Osteoblast (primary cell): ENCODE results near the gene CDC16. TPM values are rescaled to one million over a fixed set of nuclear protein-coding genes. Genes with fewer than 3 reads are reported as not detected.
"Not testable (repeated sequence)": the region's sequence is repeated elsewhere in the genome, so short reads cannot be mapped to it uniquely, and the experiment has no call there.

Experiments
- DNase-seq: peaks from one replicate; pipeline ENCODE4 v3.0.0; 2011; ENCODE audit warnings: low spot score, mixed read lengths; ENCODE audit not compliant: insufficient read length; ENCODE audit errors: missing footprints
- H2AFZ ChIP-seq: 2 replicates; pipeline ENCODE4 v1.6.0; 2011; ENCODE audit warnings: mild to moderate bottlenecking, low read length
- H3K27ac ChIP-seq: 2 replicates; pipeline ENCODE4 v1.5.1; 2011; ENCODE audit warnings: mild to moderate bottlenecking, low read depth, low read length, moderate library complexity
- H3K27me3 ChIP-seq: 2 replicates; pipeline ENCODE4 v1.6.0; 2012; ENCODE audit warnings: mild to moderate bottlenecking, control low read depth, inconsistent platforms, low read length, moderate library complexity; ENCODE audit not compliant: insufficient read depth
- H3K36me3 ChIP-seq: 2 replicates; pipeline ENCODE4 v1.5.1; 2011; ENCODE audit warnings: mild to moderate bottlenecking, low read length, control low read depth, moderate library complexity; ENCODE audit not compliant: insufficient read depth
- H3K4me1 ChIP-seq: 2 replicates; pipeline ENCODE4 v1.5.1; 2011; ENCODE audit warnings: mild to moderate bottlenecking, low read length, control low read depth, moderate library complexity; ENCODE audit not compliant: insufficient read depth
- H3K4me2 ChIP-seq: 2 replicates; pipeline ENCODE4 v1.6.0; 2011; ENCODE audit warnings: mild to moderate bottlenecking, low read length; ENCODE audit not compliant: insufficient read depth
- H3K4me3 ChIP-seq: fragments of 200-600 bp; sonication (generic); 3 replicates; pipeline ENCODE4 v1.5.1; 2012; ENCODE audit warnings: mild to moderate bottlenecking, low read length, inconsistent platforms; ENCODE audit not compliant: insufficient read depth
- H3K79me2 ChIP-seq: 2 replicates; pipeline ENCODE4 v1.6.0; 2012; ENCODE audit warnings: mild to moderate bottlenecking, low read length, control low read depth, inconsistent platforms; ENCODE audit not compliant: insufficient read depth
- H3K9me3 ChIP-seq: 2 replicates; pipeline ENCODE4 v1.5.1; 2011; ENCODE audit warnings: low read depth, low read length, control low read depth
- H4K20me1 ChIP-seq: 2 replicates; pipeline ENCODE4 v1.6.0; 2012; ENCODE audit warnings: mild to moderate bottlenecking, low read length, control low read depth; ENCODE audit not compliant: insufficient read depth
- CTCF ChIP-seq: IDR thresholded peaks from 2 replicates; pipeline ENCODE4 v1.5.1; 2011; ENCODE audit warnings: mild to moderate bottlenecking, low read depth, low read length, moderate library complexity; ENCODE audit errors: extremely low read depth
- total RNA-seq: library from RNA; depleted of rRNA; stranded (reverse); fragments of >200 nt; gene quantifications from 2 replicates; pipeline ENCODE4 v1.2.3, GENCODE V29; 2012

CDC16 gene
- total RNA-seq, 1 donor = 82.2 TPM

- no peak for DNase-seq
- no peaks in the 10 kb centered on the region for H3K36me3 ChIP-seq
- H3K79me2 ChIP-seq = no peaks in the 10 kb centered on the region
- peaks cover 3% of the 10 kb centered on the region for H3K4me1 ChIP-seq
- no peak overlapping the region for H2AFZ ChIP-seq
- peaks cover 35% of the 10 kb centered on the region for H3K27me3 ChIP-seq
- no peak overlapping the region for H3K4me3 ChIP-seq
- H3K27ac ChIP-seq = no peak overlapping the region
- H3K9me3 ChIP-seq = no peaks in the 10 kb centered on the region
- H3K4me2 ChIP-seq = no peak overlapping the region
- no peaks in the 10 kb centered on the region for H4K20me1 ChIP-seq
- TF ChIP-seq CTCF = no peak
Measured at GRCh38 chr13:114198556-114198955, 36.1 kb upstream of the CDC16 start.

- not testable (repeated sequence) for H3K36me3 ChIP-seq, H3K4me1 ChIP-seq, H2AFZ ChIP-seq, H4K20me1 ChIP-seq, H3K4me3 ChIP-seq, H3K27ac ChIP-seq, H3K9me3 ChIP-seq, H3K79me2 ChIP-seq, DNase-seq, H3K4me2 ChIP-seq
- H3K27me3 ChIP-seq = peaks cover 38% of the 10 kb centered on the region
Measured at GRCh38 chr13:114199526-114199925, 35.2 kb upstream of the CDC16 start.

- peak overlapping the region; percentile 63 for H3K4me2 ChIP-seq
- no peak for TF ChIP-seq CTCF
- no peaks in the 10 kb centered on the region for H3K36me3 ChIP-seq
- H4K20me1 ChIP-seq = no peaks in the 10 kb centered on the region
- no peaks in the 10 kb centered on the region for H3K79me2 ChIP-seq
- peaks cover 3% of the 10 kb centered on the region for H3K4me1 ChIP-seq
- DNase-seq = no peak
- no peaks in the 10 kb centered on the region for H3K9me3 ChIP-seq
- peaks cover 40% of the 10 kb centered on the region for H3K27me3 ChIP-seq
- H3K27ac ChIP-seq = no peak overlapping the region
- peak overlapping the region; percentile 45 for H3K4me3 ChIP-seq
- H2AFZ ChIP-seq = peak overlapping the region; percentile 68
Measured at GRCh38 chr13:114199954-114200353, 34.7 kb upstream of the CDC16 start.

- no peak for DNase-seq
- Histone ChIP-seq H3K36me3 (no peaks in the 10 kb centered on the region), H3K27me3 (peaks cover 40% of the 10 kb centered on the region), H3K79me2 (no peaks in the 10 kb centered on the region), H2AFZ (peak overlapping the region; percentile 68), H3K27ac (no peak overlapping the region), H3K4me2 (peak overlapping the region; percentile 63), H3K9me3 (no peaks in the 10 kb centered on the region), H3K4me3 (peak overlapping the region; percentile 45), H4K20me1 (no peaks in the 10 kb centered on the region), H3K4me1 (peaks cover 3% of the 10 kb centered on the region)
- no peak for TF ChIP-seq CTCF
Measured at GRCh38 chr13:114200399-114200911, 34.2 kb upstream of the CDC16 start.
